HEK293 (cell line): ENCODE measurements around the gene PIK3C2G.

Experiments
- CTCF ChIA-PET: fragments of 350-600 bp; formaldehyde crosslinking; extraction: SDS; loops from one replicate; lab custom pipeline; 2021; ENCODE audit warnings: antibody characterized with exemption; lab: Yijun Ruan, JAX
- POLR2A ChIA-PET: fragments of 300-600 bp; formaldehyde crosslinking; extraction: SDS; loops from one replicate; lab custom pipeline; 2020; ENCODE audit warnings: antibody characterized with exemption, inconsistent platforms; lab: Yijun Ruan, JAX
- H3K27ac ChIP-seq: fragments of 200-500 bp; sonication (Bioruptor generic); 2 replicates; pipeline ENCODE4 v1.5.1; 2014; ENCODE audit warnings: low read depth, low read length, control low read depth, inconsistent platforms; ENCODE audit errors: extremely low read depth
- H3K36me3 ChIP-seq, 2 experiments: fragments of 200-500 bp in 1 of 2; sonication (Bioruptor generic) in 1 of 2; 1 replicate in 1 of 2; 2 replicates in 1 of 2; pipeline ENCODE4 v1.5.1; 2014 to 2017; ENCODE audit warnings: inconsistent platforms in 2 of 2, low read length in 2 of 2; ENCODE audit not compliant: control insufficient read depth in 2 of 2, insufficient read depth in 1 of 2
- H3K4me1 ChIP-seq: fragments of 200-500 bp; sonication (Bioruptor generic); 2 replicates; pipeline ENCODE4 v1.5.1; 2014; ENCODE audit warnings: mild to moderate bottlenecking, low read length, inconsistent platforms; ENCODE audit not compliant: control insufficient read depth, insufficient read depth
- H3K4me3 ChIP-seq: 2 replicates; pipeline ENCODE4 v1.5.1; 2011; ENCODE audit warnings: low read depth, mild to moderate bottlenecking, control low read depth, low read length, moderate library complexity
- H3K9me3 ChIP-seq: fragments of 200-500 bp; sonication (Bioruptor generic); 2 replicates; pipeline ENCODE4 v1.5.1; 2014; ENCODE audit warnings: low read depth, low read length, inconsistent platforms; ENCODE audit not compliant: control insufficient read depth, insufficient read depth
- BCL11A ChIP-seq: fragments of 450-650 bp; formaldehyde crosslinking; IDR thresholded peaks from 2 replicates; pipeline ENCODE4 v1.5.1; 2016; ENCODE audit warnings: low read depth, missing biosample characterization, missing genetic modification characterization
- BCL11B ChIP-seq: fragments of 450-650 bp; formaldehyde crosslinking; IDR thresholded peaks from 2 replicates; pipeline ENCODE4 v1.5.1; 2016; ENCODE audit warnings: low read depth, missing biosample characterization, missing genetic modification characterization
- BCL6B ChIP-seq: fragments of 450-650 bp; formaldehyde crosslinking; IDR thresholded peaks from 2 replicates; pipeline ENCODE4 v1.5.1; 2017; ENCODE audit warnings: missing biosample characterization, missing genetic modification characterization
- GLIS2 ChIP-seq: fragments of 450-650 bp; formaldehyde crosslinking; IDR thresholded peaks from 2 replicates; pipeline ENCODE4 v1.5.1; 2016; ENCODE audit warnings: missing biosample characterization, missing genetic modification characterization
- HOXA7 ChIP-seq: sonication (generic); formaldehyde crosslinking; IDR thresholded peaks from 2 replicates; pipeline ENCODE4 v1.8.1; 2022; ENCODE audit warnings: missing genetic modification reagents, borderline replicate concordance
- HOXD13 ChIP-seq: sonication (generic); formaldehyde crosslinking; IDR thresholded peaks from 2 replicates; pipeline ENCODE4 v1.8.0; 2022; ENCODE audit warnings: missing genetic modification reagents, borderline replicate concordance
- OVOL3 ChIP-seq: fragments of 450-650 bp; formaldehyde crosslinking; IDR thresholded peaks from 2 replicates; pipeline ENCODE4 v1.5.1; 2016; ENCODE audit warnings: missing biosample characterization, missing genetic modification characterization
- PRDM1 ChIP-seq: fragments of 450-650 bp; formaldehyde crosslinking; IDR thresholded peaks from 2 replicates; pipeline ENCODE4; 2016; ENCODE audit warnings: missing biosample characterization, missing genetic modification characterization
- RBAK ChIP-seq: fragments of 450-650 bp; formaldehyde crosslinking; IDR thresholded peaks from 2 replicates; pipeline ENCODE4 v1.5.1; 2016; ENCODE audit warnings: missing biosample characterization, missing genetic modification characterization
- ZBTB48 ChIP-seq: fragments of 450-650 bp; formaldehyde crosslinking; IDR thresholded peaks from 2 replicates; pipeline ENCODE4 v1.5.1; 2016; ENCODE audit warnings: missing biosample characterization, missing genetic modification characterization
- ZFP69B ChIP-seq: fragments of 450-650 bp; formaldehyde crosslinking; IDR thresholded peaks from 2 replicates; pipeline ENCODE4 v1.5.1; 2016; ENCODE audit warnings: missing biosample characterization, missing genetic modification characterization
- ZNF114 ChIP-seq: fragments of 450-650 bp; formaldehyde crosslinking; IDR thresholded peaks from 2 replicates; pipeline ENCODE4 v1.5.0; 2017; ENCODE audit warnings: missing biosample characterization, missing genetic modification characterization
- ZNF169 ChIP-seq: fragments of 450-650 bp; formaldehyde crosslinking; IDR thresholded peaks from 2 replicates; pipeline ENCODE4 v1.5.1; 2016; ENCODE audit warnings: missing biosample characterization, missing genetic modification characterization
- ZNF239 ChIP-seq: fragments of 450-650 bp; formaldehyde crosslinking; IDR thresholded peaks from 2 replicates; pipeline ENCODE4 v1.5.1; 2016; ENCODE audit warnings: missing biosample characterization, missing genetic modification characterization
- ZNF302 ChIP-seq: fragments of 450-650 bp; formaldehyde crosslinking; IDR thresholded peaks from 2 replicates; pipeline ENCODE4 v1.5.1; 2016; ENCODE audit warnings: missing biosample characterization, missing genetic modification characterization, low read depth
- ZNF324 ChIP-seq: fragments of 450-650 bp; formaldehyde crosslinking; IDR thresholded peaks from 2 replicates; pipeline ENCODE4 v1.5.1; 2016; ENCODE audit warnings: missing biosample characterization, missing genetic modification characterization
- ZNF501 ChIP-seq: fragments of 450-650 bp; formaldehyde crosslinking; IDR thresholded peaks from 2 replicates; pipeline ENCODE4 v1.5.1; 2016; ENCODE audit warnings: missing biosample characterization, missing genetic modification characterization
- ZNF514 ChIP-seq: fragments of 450-650 bp; formaldehyde crosslinking; IDR thresholded peaks from 2 replicates; pipeline ENCODE4 v1.5.1; 2016; ENCODE audit warnings: missing biosample characterization, missing genetic modification characterization
- ZNF571 ChIP-seq: fragments of 450-650 bp; formaldehyde crosslinking; IDR thresholded peaks from 2 replicates; pipeline ENCODE4 v1.5.0; 2017; ENCODE audit warnings: missing biosample characterization, missing genetic modification characterization
- ZNF843 ChIP-seq: fragments of 450-650 bp; formaldehyde crosslinking; IDR thresholded peaks from 2 replicates; pipeline ENCODE4 v1.5.1; 2016; ENCODE audit warnings: missing biosample characterization, missing genetic modification characterization
- ZSCAN23 ChIP-seq: fragments of 450-650 bp; formaldehyde crosslinking; IDR thresholded peaks from 2 replicates; pipeline ENCODE4 v1.5.1; 2016; ENCODE audit warnings: missing biosample characterization, missing genetic modification characterization
- TF ChIP-seq, protein P1 (sequence below): fragments of 450-650 bp; formaldehyde crosslinking; IDR thresholded peaks from 2 replicates; pipeline ENCODE4 v1.5.1; 2016; ENCODE audit warnings: missing biosample characterization, missing genetic modification characterization
- TF ChIP-seq, protein P2 (sequence below): fragments of 450-650 bp; IDR thresholded peaks from 2 replicates; pipeline ENCODE4 v1.5.1; 2018; ENCODE audit warnings: missing biosample characterization, mild to moderate bottlenecking, missing genetic modification characterization
- TF ChIP-seq, protein P3 (sequence below): fragments of 450-650 bp; formaldehyde crosslinking; IDR thresholded peaks from 2 replicates; pipeline ENCODE4 v1.5.1; 2016; ENCODE audit warnings: missing biosample characterization, missing genetic modification characterization
- TF ChIP-seq, protein P4 (sequence below): sonication (generic); formaldehyde crosslinking; IDR thresholded peaks from 2 replicates; pipeline ENCODE4 v1.8.1; 2022; ENCODE audit warnings: mild to moderate bottlenecking, moderate library complexity, missing genetic modification reagents

PIK3C2G gene

DNA sequence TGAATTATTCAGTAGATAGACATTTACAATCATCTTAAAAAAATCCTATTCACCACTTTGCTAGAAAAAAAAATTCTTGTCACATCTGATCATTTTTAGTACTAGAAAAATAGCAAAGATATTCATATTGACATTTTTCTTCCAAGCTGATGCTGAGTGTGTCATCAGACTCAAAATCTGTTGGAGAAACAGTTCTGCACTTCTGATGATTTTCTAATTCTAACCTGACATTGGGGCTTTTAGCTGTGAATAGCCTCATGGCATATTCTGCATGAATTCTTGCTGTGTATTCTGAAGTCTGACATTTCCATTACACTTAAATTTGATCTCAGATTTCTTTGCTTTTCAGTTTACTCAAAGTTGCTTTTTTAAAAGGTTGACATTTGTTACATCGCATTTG, 150.1 kb downstream of the PIK3C2G start:
- no peak for TF ChIP-seq PRDM1 (tag by site-specific recombination)
- TF ChIP-seq BCL11B: no peak
- no peak for TF ChIP-seq ZNF239
- TF ChIP-seq HOXD13 (CRISPR knock-in tag): no peak
- no peak for TF ChIP-seq ZFP69B
- CTCF ChIA-PET: no interaction called here
- Histone ChIP-seq H3K27ac (no peak overlapping the region), H3K9me3 (no peaks in the 10 kb centered on the region), H3K4me1 (no peaks in the 10 kb centered on the region), H3K4me3 (no peak overlapping the region), H3K36me3 (no peaks in the 10 kb centered on the region)
- POLR2A ChIA-PET: no interaction called here

GRCh38 chr12:18414671-18415070, 153.4 kb downstream of the PIK3C2G start:
- no peak for TF ChIP-seq ZNF843
- TF ChIP-seq, protein P1, sequence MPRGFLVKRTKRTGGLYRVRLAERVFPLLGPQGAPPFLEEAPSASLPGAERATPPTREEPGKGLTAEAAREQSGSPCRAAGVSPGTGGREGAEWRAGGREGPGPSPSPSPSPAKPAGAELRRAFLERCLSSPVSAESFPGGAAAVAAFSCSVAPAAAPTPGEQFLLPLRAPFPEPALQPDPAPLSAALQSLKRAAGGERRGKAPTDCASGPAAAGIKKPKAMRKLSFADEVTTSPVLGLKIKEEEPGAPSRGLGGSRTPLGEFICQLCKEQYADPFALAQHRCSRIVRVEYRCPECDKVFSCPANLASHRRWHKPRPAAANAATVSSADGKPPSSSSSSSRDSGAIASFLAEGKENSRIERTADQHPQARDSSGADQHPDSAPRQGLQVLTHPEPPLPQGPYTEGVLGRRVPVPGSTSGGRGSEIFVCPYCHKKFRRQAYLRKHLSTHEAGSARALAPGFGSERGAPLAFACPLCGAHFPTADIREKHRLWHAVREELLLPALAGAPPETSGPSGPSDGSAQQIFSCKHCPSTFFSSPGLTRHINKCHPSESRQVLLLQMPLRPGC (tag by site-specific recombination): no peak
- no peak for TF ChIP-seq GLIS2 (tag by site-specific recombination)
- TF ChIP-seq ZNF114 (tag by site-specific recombination): no peak
- TF ChIP-seq ZNF324: no peak
- TF ChIP-seq BCL6B (tag by site-specific recombination): no peak
- TF ChIP-seq, protein P2, sequence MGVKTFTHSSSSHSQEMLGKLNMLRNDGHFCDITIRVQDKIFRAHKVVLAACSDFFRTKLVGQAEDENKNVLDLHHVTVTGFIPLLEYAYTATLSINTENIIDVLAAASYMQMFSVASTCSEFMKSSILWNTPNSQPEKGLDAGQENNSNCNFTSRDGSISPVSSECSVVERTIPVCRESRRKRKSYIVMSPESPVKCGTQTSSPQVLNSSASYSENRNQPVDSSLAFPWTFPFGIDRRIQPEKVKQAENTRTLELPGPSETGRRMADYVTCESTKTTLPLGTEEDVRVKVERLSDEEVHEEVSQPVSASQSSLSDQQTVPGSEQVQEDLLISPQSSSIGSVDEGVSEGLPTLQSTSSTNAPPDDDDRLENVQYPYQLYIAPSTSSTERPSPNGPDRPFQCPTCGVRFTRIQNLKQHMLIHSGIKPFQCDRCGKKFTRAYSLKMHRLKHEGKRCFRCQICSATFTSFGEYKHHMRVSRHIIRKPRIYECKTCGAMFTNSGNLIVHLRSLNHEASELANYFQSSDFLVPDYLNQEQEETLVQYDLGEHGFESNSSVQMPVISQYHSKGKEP: no peak
- TF ChIP-seq ZNF169 (tag by site-specific recombination): no peak
- TF ChIP-seq, protein P3, sequence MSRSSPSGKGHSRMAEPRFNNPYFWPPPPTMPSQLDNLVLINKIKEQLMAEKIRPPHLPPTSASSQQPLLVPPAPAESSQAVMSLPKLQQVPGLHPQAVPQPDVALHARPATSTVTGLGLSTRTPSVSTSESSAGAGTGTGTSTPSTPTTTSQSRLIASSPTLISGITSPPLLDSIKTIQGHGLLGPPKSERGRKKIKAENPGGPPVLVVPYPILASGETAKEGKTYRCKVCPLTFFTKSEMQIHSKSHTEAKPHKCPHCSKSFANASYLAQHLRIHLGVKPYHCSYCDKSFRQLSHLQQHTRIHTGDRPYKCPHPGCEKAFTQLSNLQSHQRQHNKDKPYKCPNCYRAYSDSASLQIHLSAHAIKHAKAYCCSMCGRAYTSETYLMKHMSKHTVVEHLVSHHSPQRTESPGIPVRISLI (tag by site-specific recombination): no peak
- no peak for TF ChIP-seq ZBTB48 (tag by site-specific recombination)
- TF ChIP-seq BCL11A (tag by site-specific recombination): no peak
- TF ChIP-seq ZNF501: no peak
- TF ChIP-seq ZSCAN23 (tag by site-specific recombination): no peak
- TF ChIP-seq ZNF302 (tag by site-specific recombination): no peak
- TF ChIP-seq, protein P4, sequence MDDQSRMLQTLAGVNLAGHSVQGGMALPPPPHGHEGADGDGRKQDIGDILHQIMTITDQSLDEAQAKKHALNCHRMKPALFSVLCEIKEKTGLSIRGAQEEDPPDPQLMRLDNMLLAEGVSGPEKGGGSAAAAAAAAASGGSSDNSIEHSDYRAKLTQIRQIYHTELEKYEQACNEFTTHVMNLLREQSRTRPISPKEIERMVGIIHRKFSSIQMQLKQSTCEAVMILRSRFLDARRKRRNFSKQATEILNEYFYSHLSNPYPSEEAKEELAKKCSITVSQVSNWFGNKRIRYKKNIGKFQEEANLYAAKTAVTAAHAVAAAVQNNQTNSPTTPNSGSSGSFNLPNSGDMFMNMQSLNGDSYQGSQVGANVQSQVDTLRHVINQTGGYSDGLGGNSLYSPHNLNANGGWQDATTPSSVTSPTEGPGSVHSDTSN (CRISPR knock-in tag): no peak
- no peak for TF ChIP-seq HOXA7
- TF ChIP-seq RBAK (tag by site-specific recombination): no peak
- no peak for TF ChIP-seq OVOL3 (tag by site-specific recombination)
- TF ChIP-seq ZNF571 (tag by site-specific recombination): no peak
- TF ChIP-seq ZNF514 (tag by site-specific recombination): no peak
- TF ChIP-seq, all 188 proteins: peak for 0
- Histone ChIP-seq H3K9me3 (no peaks in the 10 kb centered on the region), H3K4me3 (no peak overlapping the region), H3K4me1 (no peaks in the 10 kb centered on the region), H3K27ac (no peak overlapping the region), H3K36me3 (no peaks in the 10 kb centered on the region)
- CTCF ChIA-PET: interaction anchor here (0.6 kb wide), 1 partner anchor 742 kb away, joined by 3 read pairs; no protein-coding TSS in a partner anchor
- POLR2A ChIA-PET: no interaction called here
